HUES64 (cell line): Measurements from ENCODE around the gene RIN2.

Experiments used
- H3K27ac ChIP-seq: 2 replicates; pipeline ENCODE4 v1.7.0; 2013; ENCODE audit warnings: low read depth, low read length, inconsistent platforms
- H3K27me3 ChIP-seq: 2 replicates; pipeline ENCODE4 v1.6.1; 2013; ENCODE audit warnings: mild to moderate bottlenecking, low read length; ENCODE audit not compliant: insufficient read depth
- H3K36me3 ChIP-seq: 2 replicates; pipeline ENCODE4 v1.6.1; 2013; ENCODE audit warnings: mild to moderate bottlenecking, low read length; ENCODE audit not compliant: insufficient read depth
- H3K4me1 ChIP-seq: 2 replicates; pipeline ENCODE4 v1.6.1; 2013; ENCODE audit warnings: mild to moderate bottlenecking, low read length, moderate library complexity; ENCODE audit not compliant: insufficient read depth
- H3K4me3 ChIP-seq: 2 replicates; pipeline ENCODE4 v1.5.1; 2013; ENCODE audit warnings: mild to moderate bottlenecking, low read length, moderate library complexity
- H3K9ac ChIP-seq: 2 replicates; pipeline ENCODE4 v1.6.1; 2013; ENCODE audit warnings: mild to moderate bottlenecking, low read depth, low read length
- H3K9me3 ChIP-seq: 2 replicates; pipeline ENCODE4 v1.6.1; 2013; ENCODE audit warnings: low read depth, low read length; ENCODE audit not compliant: insufficient read depth
- WGBS: fragments of 150-250, 120-280 bp; methylation state at CpG from one replicate; pipeline ENCODE4 v1.1.7; 2013; ENCODE audit warnings: missing lambda C conversion rate; 5-methylcytosine and 5-hydroxymethylcytosine counted together

RIN2 gene

DNA sequence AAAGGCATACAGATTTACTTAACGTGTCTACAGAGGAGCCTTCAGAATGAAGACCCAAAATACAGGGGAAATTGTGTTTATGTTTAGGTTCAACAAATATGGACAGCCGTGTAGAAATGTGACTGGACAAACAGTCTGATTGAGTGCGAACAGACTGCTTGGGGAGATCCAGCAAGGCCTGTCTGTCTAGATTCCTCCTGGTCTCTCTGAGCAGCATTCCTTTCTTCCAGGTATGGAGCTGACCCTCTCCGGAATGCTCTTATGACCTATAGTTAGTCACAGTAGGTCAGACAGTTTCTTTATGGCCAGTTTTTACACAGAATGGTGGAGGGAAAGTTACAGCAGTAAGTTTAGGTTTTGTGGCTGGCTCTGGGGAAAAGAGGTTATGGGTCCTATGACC, 9.0 kb downstream of the RIN2 start:
- H3K4me1 ChIP-seq = peaks cover 14% of the 10 kb centered on the region
- no peaks in the 10 kb centered on the region for H3K9me3 ChIP-seq
- H3K27me3 ChIP-seq = no peaks in the 10 kb centered on the region
- no peak overlapping the region for H3K27ac ChIP-seq
- no peak overlapping the region for H3K9ac ChIP-seq
- WGBS = 85% methylated on average over 4 of the region's 4 CpGs
- no peaks in the 10 kb centered on the region for H3K36me3 ChIP-seq
- H3K4me3 ChIP-seq = no peak overlapping the region

DNA sequence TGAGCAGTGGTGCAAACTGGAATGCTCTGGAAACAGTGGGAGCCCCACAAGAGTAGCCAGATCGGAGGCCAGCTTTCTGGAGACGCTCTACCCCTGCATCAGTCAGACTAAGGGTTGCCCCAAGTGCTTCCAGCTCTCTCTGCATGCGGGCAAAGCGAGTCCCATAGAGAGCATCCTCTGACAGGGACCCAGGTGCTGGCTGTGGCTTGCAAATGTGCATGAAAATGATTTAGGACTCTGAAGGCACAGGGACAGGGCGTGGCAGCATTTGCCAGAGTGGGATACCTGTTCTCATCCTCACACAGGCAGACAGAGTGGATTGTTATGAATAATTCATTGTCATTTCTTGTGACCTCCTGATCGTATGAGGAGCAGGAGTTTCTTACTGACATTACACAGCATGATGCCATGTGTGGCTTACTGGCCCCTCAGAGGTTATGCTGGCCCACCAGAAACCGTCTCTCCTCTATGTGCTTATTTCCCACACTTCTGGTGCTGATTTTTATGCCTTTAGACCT, 10.3 kb downstream of the RIN2 start:
- WGBS = 95% methylated on average over 7 of the region's 7 CpGs
- Histone ChIP-seq H3K4me1 (peaks cover 14% of the 10 kb centered on the region), H3K36me3 (no peaks in the 10 kb centered on the region), H3K27me3 (no peaks in the 10 kb centered on the region), H3K27ac (no peak overlapping the region), H3K9me3 (no peaks in the 10 kb centered on the region), H3K9ac (no peak overlapping the region), H3K4me3 (no peak overlapping the region)

DNA sequence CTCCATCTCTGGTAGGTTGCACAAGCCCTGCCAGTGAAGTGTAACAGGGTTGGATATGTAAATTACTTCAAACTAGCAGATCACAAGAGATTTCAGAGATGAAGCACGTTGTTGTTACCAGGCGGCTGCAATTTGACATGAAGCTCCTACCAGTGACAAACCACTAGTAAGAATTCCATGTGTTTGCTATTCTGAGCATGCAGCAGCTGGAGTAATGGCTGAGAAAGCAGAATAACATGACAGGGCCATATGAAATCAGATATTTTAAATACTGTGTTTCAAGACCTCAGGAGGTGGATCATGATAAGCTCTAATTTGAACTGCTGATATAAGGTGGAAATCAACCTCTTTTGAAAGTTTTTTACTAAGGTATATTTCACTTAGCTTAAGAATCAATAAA, 11.4 kb downstream of the RIN2 start:
- no peak overlapping the region for H3K4me3 ChIP-seq
- no peaks in the 10 kb centered on the region for H3K36me3 ChIP-seq
- no peak overlapping the region for H3K9ac ChIP-seq
- WGBS = 89% methylated on average over 2 of the region's 2 CpGs
- peaks cover 18% of the 10 kb centered on the region for H3K4me1 ChIP-seq
- H3K9me3 ChIP-seq = no peaks in the 10 kb centered on the region
- H3K27me3 ChIP-seq = no peaks in the 10 kb centered on the region
- no peak overlapping the region for H3K27ac ChIP-seq

DNA sequence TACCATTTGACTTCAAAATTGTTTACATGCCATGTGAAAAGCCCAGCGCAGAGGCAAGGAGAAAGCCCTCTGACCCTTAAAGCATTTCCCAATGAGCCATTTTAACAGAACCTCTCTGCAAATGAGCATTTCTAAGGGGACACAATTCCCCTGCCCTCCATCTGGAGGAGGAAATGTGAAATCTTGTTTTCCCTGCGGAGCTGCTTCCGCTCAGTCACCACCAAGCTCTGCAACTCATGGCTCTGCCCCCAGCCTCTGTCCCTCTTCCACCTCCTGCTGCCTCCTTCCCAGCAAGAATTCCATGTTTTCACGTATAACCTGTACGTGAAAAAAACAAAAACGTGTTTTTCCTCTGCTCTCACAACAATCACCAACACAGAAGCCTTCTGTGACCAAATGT, 12.3 kb downstream of the RIN2 start:
- 52% methylated on average over 6 of the region's 6 CpGs for WGBS
- Histone ChIP-seq H3K4me3 (no peak overlapping the region), H3K4me1 (peaks cover 22% of the 10 kb centered on the region), H3K27me3 (no peaks in the 10 kb centered on the region), H3K36me3 (no peaks in the 10 kb centered on the region), H3K27ac (no peak overlapping the region), H3K9me3 (no peaks in the 10 kb centered on the region), H3K9ac (no peak overlapping the region)

DNA sequence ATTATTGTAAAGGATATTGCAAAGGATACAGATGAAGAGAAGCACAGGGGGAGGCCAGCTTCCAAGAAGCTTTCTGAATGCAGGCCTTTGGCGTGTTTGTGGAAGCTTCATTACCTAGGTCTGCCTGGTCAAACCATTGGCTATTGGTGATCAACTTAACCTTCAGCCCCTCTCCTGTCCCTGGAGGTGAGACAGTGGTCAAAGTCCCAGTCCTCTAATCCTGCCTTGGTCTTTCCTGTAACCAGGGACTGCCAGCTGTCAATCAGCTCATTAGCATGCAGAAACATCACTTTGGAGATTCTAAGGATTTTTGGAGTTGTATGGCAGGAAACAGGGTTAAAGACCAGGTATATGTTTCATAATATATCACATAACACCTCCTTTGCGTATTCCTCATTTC, 13.0 kb downstream of the RIN2 start:
- peaks cover 25% of the 10 kb centered on the region for H3K4me1 ChIP-seq
- no peaks in the 10 kb centered on the region for H3K9me3 ChIP-seq
- H3K27ac ChIP-seq = no peak overlapping the region
- no peaks in the 10 kb centered on the region for H3K27me3 ChIP-seq
- WGBS = 91% methylated on average over 2 of the region's 2 CpGs
- H3K36me3 ChIP-seq = no peaks in the 10 kb centered on the region
- no peak overlapping the region for H3K9ac ChIP-seq
- no peak overlapping the region for H3K4me3 ChIP-seq

DNA sequence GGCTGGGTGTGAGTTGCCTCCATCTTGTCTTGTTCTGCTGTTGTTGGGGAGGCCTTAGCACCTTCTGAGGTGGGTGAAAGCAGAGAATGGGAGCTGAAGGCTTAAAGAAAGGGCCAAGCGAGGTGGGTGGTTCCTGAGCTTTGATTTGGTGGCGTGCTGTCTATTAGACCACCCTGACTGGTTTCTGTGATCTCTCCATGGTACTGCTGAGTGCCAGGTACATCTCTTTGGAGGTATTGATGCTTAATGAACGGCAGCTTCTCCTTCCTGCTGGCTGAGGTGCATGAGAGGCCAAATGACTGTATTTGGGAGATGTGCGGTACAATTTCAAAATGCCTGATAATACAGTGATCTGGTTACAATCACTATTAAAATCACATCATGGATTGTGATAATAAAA, 15.4 kb downstream of the RIN2 start:
- no peaks in the 10 kb centered on the region for H3K36me3 ChIP-seq
- 96% methylated on average over 3 of the region's 4 CpGs for WGBS
- H3K4me3 ChIP-seq = no peak overlapping the region
- no peak overlapping the region for H3K9ac ChIP-seq
- H3K27me3 ChIP-seq = no peaks in the 10 kb centered on the region
- peaks cover 30% of the 10 kb centered on the region for H3K4me1 ChIP-seq
- no peaks in the 10 kb centered on the region for H3K9me3 ChIP-seq
- no peak overlapping the region for H3K27ac ChIP-seq

DNA sequence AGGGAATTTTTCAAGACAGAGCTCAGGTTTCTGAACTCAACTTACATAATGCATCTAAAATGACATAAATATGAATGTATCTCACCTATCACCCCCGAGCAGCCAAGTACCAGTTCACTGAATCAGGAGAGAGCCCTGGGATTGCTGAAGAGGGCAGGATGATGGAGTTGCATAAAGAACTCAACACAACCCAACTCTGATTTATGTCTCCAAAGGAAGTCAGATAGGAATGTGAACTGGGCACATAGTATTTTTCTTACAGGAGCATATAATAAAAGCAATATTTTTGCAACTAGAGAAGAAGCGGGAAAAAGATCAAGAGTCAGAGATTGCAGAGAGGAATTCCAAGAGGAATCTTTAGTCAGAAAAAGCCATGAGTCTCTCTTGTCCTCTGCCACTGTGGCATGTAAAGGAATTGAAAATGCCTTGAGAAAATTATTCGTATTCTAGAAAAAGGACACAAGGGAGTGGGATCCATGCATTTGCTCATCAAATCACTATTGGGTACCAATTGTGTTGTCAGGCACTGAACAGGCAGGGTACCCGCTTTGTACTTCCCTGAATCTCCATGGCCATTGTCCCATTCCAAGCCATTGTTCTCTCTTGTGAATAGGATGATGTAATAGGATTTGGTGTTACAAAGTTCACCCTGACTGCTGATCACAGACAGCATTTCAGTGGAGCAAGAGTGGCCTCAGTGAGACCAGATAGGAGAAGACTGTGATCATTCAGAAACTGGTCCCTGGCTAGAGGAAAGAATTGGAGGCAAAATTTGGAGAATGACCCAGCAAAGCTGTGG, 16.3 kb downstream of the RIN2 start:
- H3K27me3 ChIP-seq = no peaks in the 10 kb centered on the region
- H3K4me1 ChIP-seq = peaks cover 30% of the 10 kb centered on the region
- no peaks in the 10 kb centered on the region for H3K9me3 ChIP-seq
- no peak overlapping the region for H3K4me3 ChIP-seq
- no peaks in the 10 kb centered on the region for H3K36me3 ChIP-seq
- H3K27ac ChIP-seq = no peak overlapping the region
- H3K9ac ChIP-seq = no peak overlapping the region
- whole genome bisulfite sequencing = 92% methylated on average over 3 of the region's 4 CpGs

DNA sequence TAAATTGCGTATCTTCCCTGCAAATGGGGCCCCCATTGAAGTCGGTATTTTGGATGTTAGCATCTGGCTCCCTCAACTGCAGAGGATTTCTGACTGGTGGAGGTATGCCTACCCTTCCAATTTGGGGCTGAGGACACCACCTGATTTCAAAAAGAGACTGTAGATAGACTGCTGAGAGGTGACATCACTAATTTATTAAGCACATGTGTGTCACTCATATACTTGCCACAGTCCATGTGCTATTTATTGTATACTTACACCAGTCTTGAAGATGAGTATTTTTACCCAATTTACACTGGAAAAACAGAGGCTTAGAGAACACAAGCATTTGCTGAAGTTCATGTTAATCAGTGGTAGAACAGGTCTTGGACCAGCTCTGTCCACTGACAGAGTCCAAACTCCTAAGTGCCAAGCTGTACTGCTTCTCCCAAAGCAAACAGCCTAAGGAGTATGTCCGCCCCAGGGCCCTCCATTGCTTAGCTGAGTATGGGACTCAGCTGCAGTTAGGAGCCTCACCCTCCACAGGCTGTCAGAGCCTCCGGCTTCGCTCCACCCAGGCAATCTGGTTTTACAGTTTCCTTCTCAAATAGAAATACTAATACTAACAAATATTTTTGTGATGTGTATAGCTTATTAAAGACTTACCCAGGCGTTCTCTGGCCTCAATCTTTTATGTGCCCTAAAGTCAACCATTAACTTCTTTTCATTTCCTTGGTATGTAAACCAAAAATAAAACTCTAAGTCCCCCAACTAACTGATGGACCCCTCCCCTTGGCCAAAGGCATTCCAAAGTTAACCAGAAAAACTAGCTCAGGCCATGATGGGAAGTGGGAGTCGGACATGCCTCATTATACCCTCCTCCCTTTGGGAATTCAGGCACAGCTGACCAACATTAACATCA, 17.5 kb downstream of the RIN2 start:
- H3K4me3 ChIP-seq = no peak overlapping the region
- H3K4me1 ChIP-seq = peaks cover 17% of the 10 kb centered on the region
- no peak overlapping the region for H3K27ac ChIP-seq
- WGBS = 90% methylated on average over 7 of the region's 7 CpGs
- H3K36me3 ChIP-seq = no peaks in the 10 kb centered on the region
- no peaks in the 10 kb centered on the region for H3K27me3 ChIP-seq
- H3K9ac ChIP-seq = no peak overlapping the region
- H3K9me3 ChIP-seq = no peaks in the 10 kb centered on the region

DNA sequence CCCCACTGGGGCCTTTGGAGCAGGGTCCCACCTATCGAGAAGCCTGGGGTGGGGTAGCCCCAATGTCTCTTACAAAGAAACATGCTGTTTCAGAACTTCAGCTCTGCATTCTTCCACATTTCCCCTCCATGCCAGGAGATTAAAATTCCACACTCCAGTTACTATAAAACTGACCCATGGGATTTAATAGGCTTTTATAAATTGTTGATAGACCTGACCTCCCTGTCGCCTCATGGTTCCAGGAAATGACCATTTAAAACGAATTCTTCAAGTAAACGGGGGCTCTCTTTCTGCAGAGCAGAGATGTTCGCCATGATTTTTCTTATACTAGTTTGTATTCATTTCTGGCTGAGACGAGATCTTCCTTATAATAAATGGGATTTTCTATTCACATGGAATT, 19.3 kb downstream of the RIN2 start:
- H3K9me3 ChIP-seq = no peaks in the 10 kb centered on the region
- H3K36me3 ChIP-seq = no peaks in the 10 kb centered on the region
- H3K4me3 ChIP-seq = no peak overlapping the region
- H3K27ac ChIP-seq = no peak overlapping the region
- no peaks in the 10 kb centered on the region for H3K27me3 ChIP-seq
- H3K4me1 ChIP-seq = peaks cover 16% of the 10 kb centered on the region
- WGBS = 85% methylated on average over 5 of the region's 6 CpGs
- no peak overlapping the region for H3K9ac ChIP-seq

DNA sequence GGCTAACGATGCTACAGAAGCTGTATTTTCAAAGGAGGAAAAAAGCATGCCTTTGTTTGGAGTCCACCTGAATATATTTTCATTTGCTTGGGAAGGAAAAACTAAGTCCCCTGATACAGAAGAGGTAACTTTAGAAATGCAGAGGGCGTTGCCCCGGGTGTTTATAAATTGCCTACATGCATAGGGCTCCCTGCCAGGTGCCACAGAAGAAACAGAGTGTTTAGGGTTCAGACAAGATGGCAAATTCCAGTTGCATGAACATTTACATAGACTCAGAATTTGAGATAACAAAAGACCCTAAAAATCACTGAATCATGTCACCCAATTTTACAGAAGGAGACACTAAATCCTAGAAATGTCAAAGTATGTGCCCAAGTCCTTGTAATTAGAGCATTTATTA, 19.9 kb downstream of the RIN2 start:
- H3K4me1 ChIP-seq = peaks cover 16% of the 10 kb centered on the region
- no peaks in the 10 kb centered on the region for H3K27me3 ChIP-seq
- WGBS = 90% methylated on average over 3 of the region's 3 CpGs
- no peak overlapping the region for H3K27ac ChIP-seq
- H3K4me3 ChIP-seq = no peak overlapping the region
- no peaks in the 10 kb centered on the region for H3K9me3 ChIP-seq
- no peak overlapping the region for H3K9ac ChIP-seq
- H3K36me3 ChIP-seq = no peaks in the 10 kb centered on the region

DNA sequence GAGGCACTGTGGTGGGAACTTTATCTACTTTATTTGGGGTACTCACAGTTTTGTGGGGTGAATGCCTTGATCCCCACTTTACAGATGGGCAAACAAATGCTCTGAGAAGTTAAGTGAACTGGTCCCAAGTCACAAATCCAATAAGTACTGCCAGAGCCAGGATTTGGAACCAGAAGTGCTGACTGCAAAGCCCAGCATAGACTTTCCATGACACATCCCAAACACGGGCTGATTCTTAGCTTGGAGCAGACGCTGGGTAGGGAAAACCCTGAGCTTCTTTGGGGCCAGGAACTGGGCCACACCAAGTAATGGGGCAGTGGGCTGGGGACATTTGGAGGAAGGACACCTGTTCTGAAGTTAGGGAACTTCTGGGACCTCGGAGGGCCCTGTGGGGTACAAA, 20.3 kb downstream of the RIN2 start:
- Histone ChIP-seq H3K4me1 (peaks cover 16% of the 10 kb centered on the region), H3K27me3 (no peaks in the 10 kb centered on the region), H3K27ac (no peak overlapping the region), H3K9me3 (no peaks in the 10 kb centered on the region), H3K36me3 (no peaks in the 10 kb centered on the region), H3K9ac (no peak overlapping the region), H3K4me3 (no peak overlapping the region)
- WGBS = 89% methylated on average over 3 of the region's 3 CpGs
